Choroid plexus epithelial cell (primary cell): ENCODE measurements around the gene SCFD2.
"Not testable (repeated sequence)": the region's sequence is repeated elsewhere in the genome, so short reads cannot be mapped to it uniquely, and the experiment has no call there.

ENCODE experiments used
- DNase-seq: peaks from one replicate; pipeline ENCODE4 v3.0.0-alpha.2; 2010; ENCODE audit warnings: low read depth
- H3K4me3 ChIP-seq: 2 replicates; pipeline ENCODE4 v1.5.1; 2011; ENCODE audit warnings: low read depth, mild to moderate bottlenecking, control low read depth, low read length, moderate library complexity
- TF ChIP-seq, protein P1 (sequence below): conservative IDR thresholded peaks from 2 replicates; pipeline ENCODE4 v1.5.1; 2011; ENCODE audit warnings: low read depth, mild to moderate bottlenecking, control low read depth, inconsistent platforms, low read length, moderate library complexity

The SCFD2 gene

DNA sequence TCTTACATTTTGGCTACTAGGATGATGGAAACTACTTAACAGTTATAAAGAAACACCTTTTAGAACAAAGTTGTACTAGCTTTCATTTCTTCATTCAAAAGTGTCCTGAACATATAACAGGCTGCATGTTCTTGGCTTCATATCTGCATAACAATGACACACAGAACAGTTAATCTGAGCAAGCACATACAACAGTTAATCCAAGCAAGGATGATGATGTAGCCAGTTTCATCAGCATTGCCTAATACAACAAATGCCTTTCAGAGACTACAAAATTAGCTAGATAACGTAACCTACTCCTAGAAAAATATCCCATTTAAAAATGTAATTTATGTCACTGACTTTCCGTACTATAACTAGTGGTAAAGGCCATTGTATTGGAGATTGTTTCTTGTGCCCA lies 182.1 kb downstream of the SCFD2 start:
- TF ChIP-seq, protein P1, sequence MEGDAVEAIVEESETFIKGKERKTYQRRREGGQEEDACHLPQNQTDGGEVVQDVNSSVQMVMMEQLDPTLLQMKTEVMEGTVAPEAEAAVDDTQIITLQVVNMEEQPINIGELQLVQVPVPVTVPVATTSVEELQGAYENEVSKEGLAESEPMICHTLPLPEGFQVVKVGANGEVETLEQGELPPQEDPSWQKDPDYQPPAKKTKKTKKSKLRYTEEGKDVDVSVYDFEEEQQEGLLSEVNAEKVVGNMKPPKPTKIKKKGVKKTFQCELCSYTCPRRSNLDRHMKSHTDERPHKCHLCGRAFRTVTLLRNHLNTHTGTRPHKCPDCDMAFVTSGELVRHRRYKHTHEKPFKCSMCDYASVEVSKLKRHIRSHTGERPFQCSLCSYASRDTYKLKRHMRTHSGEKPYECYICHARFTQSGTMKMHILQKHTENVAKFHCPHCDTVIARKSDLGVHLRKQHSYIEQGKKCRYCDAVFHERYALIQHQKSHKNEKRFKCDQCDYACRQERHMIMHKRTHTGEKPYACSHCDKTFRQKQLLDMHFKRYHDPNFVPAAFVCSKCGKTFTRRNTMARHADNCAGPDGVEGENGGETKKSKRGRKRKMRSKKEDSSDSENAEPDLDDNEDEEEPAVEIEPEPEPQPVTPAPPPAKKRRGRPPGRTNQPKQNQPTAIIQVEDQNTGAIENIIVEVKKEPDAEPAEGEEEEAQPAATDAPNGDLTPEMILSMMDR, result no peak
- H3K4me3 ChIP-seq, result no peak overlapping the region
- no peak for DNase-seq

DNA sequence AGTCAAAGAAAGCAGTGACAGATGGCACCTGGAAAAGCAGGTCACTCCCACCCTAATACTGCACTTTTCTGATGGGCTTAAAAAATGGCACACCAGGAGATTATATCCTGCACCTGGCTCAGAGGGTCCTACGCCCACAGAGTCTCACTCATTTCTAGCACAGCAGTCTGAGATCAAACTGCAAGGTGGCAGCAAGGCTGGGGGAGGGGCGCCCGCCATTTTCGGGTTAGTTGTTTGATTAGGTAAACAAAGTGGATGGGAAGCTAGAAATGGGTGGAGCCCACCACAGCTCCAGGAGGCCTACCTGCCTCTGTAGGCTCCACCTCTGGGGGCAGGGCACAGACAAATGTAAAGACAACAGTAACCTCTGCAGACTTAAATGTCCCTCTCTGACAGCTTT lies 188.1 kb downstream of the SCFD2 start:
- H3K4me3 ChIP-seq, DNase-seq: not testable (repeated sequence)

DNA sequence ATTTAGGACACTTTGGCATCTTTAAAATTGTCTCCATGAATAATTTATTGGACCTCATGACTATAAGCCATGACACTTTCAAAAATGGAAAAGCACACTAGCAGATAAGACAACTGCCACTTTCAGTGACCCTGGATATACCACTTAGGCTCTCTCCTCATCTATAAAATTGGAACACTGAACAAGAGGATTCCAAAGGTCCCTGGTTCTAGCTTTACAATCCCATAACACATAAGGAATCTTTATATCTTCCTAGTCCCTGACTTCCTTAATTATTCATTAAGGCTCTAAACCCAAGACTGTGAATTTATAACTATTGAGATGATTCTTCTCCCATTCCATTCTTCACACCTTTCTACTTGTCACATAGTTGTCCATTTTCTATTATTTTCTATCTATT lies 190.2 kb downstream of the SCFD2 start:
- DNase-seq, result no peak
- no peak overlapping the region for H3K4me3 ChIP-seq

DNA sequence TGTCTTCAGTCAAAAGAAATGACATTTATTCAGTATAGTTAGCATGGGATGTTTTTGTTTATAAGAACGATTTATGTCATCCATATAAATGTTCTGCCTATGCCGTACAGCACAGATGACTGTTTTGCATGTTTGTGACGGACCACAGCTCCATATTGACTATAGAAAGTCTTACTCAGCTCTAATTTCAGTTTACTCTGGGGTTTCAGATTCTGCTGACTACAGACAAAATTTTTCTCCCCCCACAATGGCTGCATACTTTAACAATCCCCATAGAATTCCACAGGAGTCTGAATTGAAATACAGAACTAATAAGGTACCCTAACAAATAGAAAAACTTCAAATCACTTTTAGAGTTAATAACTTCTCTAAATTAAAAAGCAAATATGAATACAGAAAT lies 191.0 kb downstream of the SCFD2 start:
- TF ChIP-seq, protein P1, result no peak
- no peak for DNase-seq
- no peak overlapping the region for H3K4me3 ChIP-seq

More for the DNA sequence above, 190.2 kb downstream of the SCFD2 start:
- TF ChIP-seq, protein P1, result no peak

DNA sequence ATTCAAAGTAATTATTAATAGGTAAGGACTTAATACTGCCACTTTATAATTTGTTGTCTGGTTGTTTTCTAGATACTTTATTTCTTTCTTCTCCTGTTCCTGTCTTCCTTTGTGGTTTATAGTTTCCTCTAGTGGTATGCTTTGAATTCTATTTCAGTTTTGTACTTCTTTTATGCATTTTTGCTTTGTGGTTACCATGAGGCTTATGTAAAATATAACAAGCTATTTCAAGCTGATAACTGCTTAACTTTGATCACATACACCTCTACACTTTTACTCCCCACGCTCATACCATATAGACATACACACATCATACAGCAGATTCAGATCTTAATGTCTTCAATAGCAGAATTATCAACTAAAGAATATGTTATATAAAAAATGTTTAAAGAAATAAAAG lies 192.3 kb downstream of the SCFD2 start:
- TF ChIP-seq, protein P1, result no peak
- DNase-seq, result no peak

DNA sequence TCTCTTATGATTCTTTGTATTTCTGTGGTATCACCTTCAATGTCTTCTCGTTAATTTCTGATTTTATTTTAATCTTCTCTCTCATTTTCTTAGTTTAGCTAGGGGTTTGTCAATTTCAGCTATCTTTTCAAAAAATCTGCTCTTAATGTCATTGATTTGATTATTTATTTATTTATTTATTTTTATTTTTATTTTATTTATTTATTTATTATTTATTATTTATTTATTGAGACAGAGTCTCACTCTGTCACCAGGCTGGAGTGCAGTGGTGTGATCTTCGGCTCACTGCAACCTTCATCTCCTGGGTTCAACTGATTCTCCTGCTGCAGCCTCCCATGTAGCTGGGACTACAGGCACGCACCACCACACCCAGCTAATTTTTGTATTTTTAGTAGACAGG lies 194.1 kb downstream of the SCFD2 start:
- TF ChIP-seq, protein P1, result no peak
- no peak overlapping the region for H3K4me3 ChIP-seq
- no peak for DNase-seq

More for the DNA sequence above, 192.3 kb downstream of the SCFD2 start:
- H3K4me3 ChIP-seq, result no peak overlapping the region

DNA sequence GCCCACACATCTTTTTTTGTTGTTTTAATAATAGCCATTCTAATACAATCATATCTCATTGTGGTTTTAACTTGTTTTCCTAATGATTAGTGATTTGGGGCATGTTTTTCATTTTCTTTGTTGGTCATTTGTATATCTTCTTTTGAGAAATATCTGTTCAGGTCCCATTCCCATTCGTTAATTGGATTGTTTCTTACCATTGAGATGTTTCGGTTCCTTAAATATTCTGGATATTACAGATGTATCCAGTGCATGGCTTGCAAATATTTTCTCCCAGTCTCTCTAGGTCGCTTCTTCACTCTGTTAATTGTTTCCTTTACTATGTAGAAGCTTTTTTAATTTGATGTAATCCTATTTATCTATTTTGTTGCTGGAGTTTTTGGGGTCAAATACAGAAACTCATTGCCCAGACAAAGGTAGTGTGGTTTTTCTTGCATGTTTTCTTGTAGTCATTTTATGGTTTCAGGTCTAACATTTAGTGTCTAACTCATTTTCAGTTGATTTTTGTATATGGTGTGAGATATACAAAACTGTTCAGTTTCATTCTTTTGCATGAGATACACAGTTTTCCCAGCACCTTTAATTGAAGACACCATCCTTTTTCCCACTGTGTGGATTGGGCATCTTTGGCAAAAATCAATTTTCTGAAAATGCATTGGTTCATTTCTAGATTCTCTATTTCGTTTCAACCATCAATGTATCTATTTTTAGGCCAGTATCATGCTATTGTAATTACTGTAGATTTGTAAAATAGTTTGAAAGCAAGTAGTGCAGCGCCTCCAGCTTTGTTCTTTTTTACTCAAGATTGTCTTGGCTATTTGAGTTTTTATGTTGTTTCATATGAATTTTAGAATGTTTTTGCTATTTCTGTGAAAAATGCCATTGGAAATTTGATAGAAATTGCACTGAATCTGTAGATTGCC lies 195.9 kb downstream of the SCFD2 start:
- H3K4me3 ChIP-seq, result no peak overlapping the region
- TF ChIP-seq, protein P1, result no peak
- no peak for DNase-seq
